HuH-7 (cell line): Measurements from ENCODE around the gene RACGAP1.
A peak's percentile ranks its signal among the peaks of the same experiment; 100 is the strongest.

Source experiments
- DNase-seq: peaks from one replicate; pipeline ENCODE4 v3.0.0; 2011; ENCODE audit warnings: low spot score

The RACGAP1 gene

GRCh38 chr12:50056639-50056976 lies 31.3 kb upstream of the RACGAP1 start:
- DNase-seq: no peak

GRCh38 chr12:50055831-50056638 lies 30.7 kb upstream of the RACGAP1 start:
- DNase-seq: peak; percentile 87

GRCh38 chr12:50053583-50053982 lies 28.3 kb upstream of the RACGAP1 start:
- no peak for DNase-seq

- no peak for DNase-seq
These were observed 27.7 kb upstream of the RACGAP1 start for GRCh38 chr12:50052964-50053363.

GRCh38 chr12:50052544-50052943 lies 27.2 kb upstream of the RACGAP1 start:
- no peak for DNase-seq

GRCh38 chr12:50051101-50051806 lies 26.0 kb upstream of the RACGAP1 start:
- no peak for DNase-seq

- DNase-seq: peak; percentile 78
These were observed 25.3 kb upstream of the RACGAP1 start for GRCh38 chr12:50050410-50051098.

GRCh38 chr12:50050119-50050385 lies 24.8 kb upstream of the RACGAP1 start:
- no peak for DNase-seq

GRCh38 chr12:50049254-50050118 lies 24.2 kb upstream of the RACGAP1 start:
- DNase-seq: no peak

GRCh38 chr12:50047693-50048250 lies 22.5 kb upstream of the RACGAP1 start:
- DNase-seq: no peak

- no peak for DNase-seq
These were observed 18.6 kb upstream of the RACGAP1 start for GRCh38 chr12:50043854-50044253.

GRCh38 chr12:50043308-50043707 lies 18.0 kb upstream of the RACGAP1 start:
- no peak for DNase-seq

- DNase-seq: no peak
These were observed 17.4 kb upstream of the RACGAP1 start for GRCh38 chr12:50042693-50043092.

GRCh38 chr12:50041962-50042361 lies 16.7 kb upstream of the RACGAP1 start:
- DNase-seq: no peak

GRCh38 chr12:50041062-50041860 lies 16.0 kb upstream of the RACGAP1 start:
- DNase-seq: no peak

GRCh38 chr12:50040657-50041056 lies 15.4 kb upstream of the RACGAP1 start:
- DNase-seq: no peak

GRCh38 chr12:50039151-50039835 lies 14.0 kb upstream of the RACGAP1 start:
- peak; percentile 95 for DNase-seq

GRCh38 chr12:50038336-50038735 lies 13.0 kb upstream of the RACGAP1 start:
- no peak for DNase-seq

- DNase-seq: no peak
These were observed 7.7 kb upstream of the RACGAP1 start for GRCh38 chr12:50032854-50033581.

- no peak for DNase-seq
These were observed 7.2 kb upstream of the RACGAP1 start for GRCh38 chr12:50032515-50032853.
